ENCODE data around the gene MRC2.

MRC2 gene

GRCh38 chr17:62648251-62648955 is 20.9 kb downstream of the MRC2 start:
- no peak overlapping the region for H3K4me3 ChIP-seq (replicated peaks; ENCODE audit: insufficient read depth, low read length)
- DNase-seq (ENCODE audit: low read depth in 1 of 2, low spot score in 1 of 2), result no peak
- TF ChIP-seq GABPA (IDR thresholded peaks at IDR 0.05; ENCODE audit: low read depth) (no peak), SPI1 (IDR thresholded peaks at IDR 0.05; ENCODE audit: borderline replicate concordance, low read depth) (no peak), CTCF (IDR thresholded peaks at IDR 0.05; ENCODE audit: insufficient read depth, low read length) (no peak), REST (IDR thresholded peaks at IDR 0.05; ENCODE audit: insufficient replicate concordance, low read depth) (no peak), POLR2AphosphoS5 (IDR thresholded peaks at IDR 0.05; ENCODE audit: low read depth) (no peak)
- H3K27me3 ChIP-seq (ENCODE audit: insufficient read depth, poor library complexity, severe bottlenecking), result no peaks in the 10 kb centered on the region
- H3K27ac ChIP-seq (replicated peaks), result no peak overlapping the region

DNA sequence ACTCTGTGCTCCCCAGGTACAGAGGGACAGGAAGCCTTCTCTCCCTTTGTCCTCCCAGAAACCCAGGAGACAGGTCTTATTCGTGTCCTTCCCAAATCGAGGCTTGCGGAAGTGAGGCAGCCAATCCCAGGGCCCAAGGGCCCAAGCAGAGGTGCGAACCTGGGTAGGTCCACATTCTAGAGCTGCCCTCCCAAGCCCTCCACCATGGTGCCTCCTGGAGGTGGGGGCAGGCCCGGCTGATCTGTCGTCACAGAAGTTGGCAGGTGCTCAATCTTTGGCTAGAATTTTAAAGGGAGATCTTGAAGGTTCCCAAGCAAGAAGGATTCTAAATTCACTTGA is 21.5 kb downstream of the MRC2 start:
- no peak overlapping the region for H3K27ac ChIP-seq (replicated peaks)
- TF ChIP-seq GABPA (IDR thresholded peaks at IDR 0.05; ENCODE audit: low read depth) (no peak), POLR2AphosphoS5 (IDR thresholded peaks at IDR 0.05; ENCODE audit: low read depth) (no peak), SPI1 (IDR thresholded peaks at IDR 0.05; ENCODE audit: borderline replicate concordance, low read depth) (no peak), REST (IDR thresholded peaks at IDR 0.05; ENCODE audit: insufficient replicate concordance, low read depth) (no peak), CTCF (IDR thresholded peaks at IDR 0.05; ENCODE audit: insufficient read depth, low read length) (no peak)
- no peak for DNase-seq (ENCODE audit: low read depth in 1 of 2, low spot score in 1 of 2)

GRCh38 chr17:62649570-62649969 is 22.1 kb downstream of the MRC2 start:
- H3K4me3 ChIP-seq (replicated peaks; ENCODE audit: insufficient read depth, low read length), result no peak overlapping the region
- DNase-seq (ENCODE audit: low read depth in 1 of 2, low spot score in 1 of 2), result no peak
- no peak for TF ChIP-seq REST (IDR thresholded peaks at IDR 0.05; ENCODE audit: insufficient replicate concordance, low read depth)
- no peak overlapping the region for H3K27ac ChIP-seq (replicated peaks)
- no peaks in the 10 kb centered on the region for H3K27me3 ChIP-seq (ENCODE audit: insufficient read depth, poor library complexity, severe bottlenecking)

More for the DNA sequence above, 21.5 kb downstream of the MRC2 start:
- no peaks in the 10 kb centered on the region for H3K27me3 ChIP-seq (ENCODE audit: insufficient read depth, poor library complexity, severe bottlenecking)
- no peak overlapping the region for H3K4me3 ChIP-seq (replicated peaks; ENCODE audit: insufficient read depth, low read length)

Measured in HL-60 (cell line).